ENCODE data around the gene SRSF12.

DNA sequence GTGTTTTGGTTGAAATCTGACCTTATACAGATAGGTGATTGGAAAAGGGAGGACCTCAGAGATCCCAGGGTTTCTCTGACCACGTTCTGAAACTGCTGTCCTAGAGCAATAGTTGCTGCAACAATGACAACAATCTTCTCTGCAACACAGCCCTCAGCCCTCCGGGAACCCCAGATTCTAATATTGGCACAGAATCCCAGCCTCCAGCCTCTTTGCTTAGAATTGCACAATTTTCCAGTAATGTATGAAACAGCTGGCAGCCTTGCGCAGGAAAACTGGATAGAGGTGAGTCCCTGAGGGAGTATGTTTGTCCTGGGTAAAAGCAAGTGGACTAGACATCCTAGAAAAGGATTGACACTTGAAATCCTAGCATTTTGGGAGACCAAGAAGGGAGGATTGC, 67.7 kb downstream of the SRSF12 start:
- TF ChIP-seq, protein P1, sequence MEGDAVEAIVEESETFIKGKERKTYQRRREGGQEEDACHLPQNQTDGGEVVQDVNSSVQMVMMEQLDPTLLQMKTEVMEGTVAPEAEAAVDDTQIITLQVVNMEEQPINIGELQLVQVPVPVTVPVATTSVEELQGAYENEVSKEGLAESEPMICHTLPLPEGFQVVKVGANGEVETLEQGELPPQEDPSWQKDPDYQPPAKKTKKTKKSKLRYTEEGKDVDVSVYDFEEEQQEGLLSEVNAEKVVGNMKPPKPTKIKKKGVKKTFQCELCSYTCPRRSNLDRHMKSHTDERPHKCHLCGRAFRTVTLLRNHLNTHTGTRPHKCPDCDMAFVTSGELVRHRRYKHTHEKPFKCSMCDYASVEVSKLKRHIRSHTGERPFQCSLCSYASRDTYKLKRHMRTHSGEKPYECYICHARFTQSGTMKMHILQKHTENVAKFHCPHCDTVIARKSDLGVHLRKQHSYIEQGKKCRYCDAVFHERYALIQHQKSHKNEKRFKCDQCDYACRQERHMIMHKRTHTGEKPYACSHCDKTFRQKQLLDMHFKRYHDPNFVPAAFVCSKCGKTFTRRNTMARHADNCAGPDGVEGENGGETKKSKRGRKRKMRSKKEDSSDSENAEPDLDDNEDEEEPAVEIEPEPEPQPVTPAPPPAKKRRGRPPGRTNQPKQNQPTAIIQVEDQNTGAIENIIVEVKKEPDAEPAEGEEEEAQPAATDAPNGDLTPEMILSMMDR (IDR thresholded peaks at IDR 0.05), result no peak
- TF ChIP-seq POLR2A (IDR thresholded peaks at IDR 0.05), result no peak

Data from Peyer's patch (tissue), 4 donors.